VCaP (cell line): ENCODE data around the gene SRPK2.
A peak's percentile ranks its signal among the peaks of the same experiment; 100 is the strongest.
"Not testable (repeated sequence)": the region's sequence is repeated elsewhere in the genome, so short reads cannot be mapped to it uniquely, and the experiment has no call there.

Experiments used
- H3K27ac ChIP-seq: fragments of 450-650 bp; 2 replicates; pipeline ENCODE4 v1.5.1; 2017
- TF ChIP-seq, protein P1 (sequence below): fragments of 450-650 bp; conservative IDR thresholded peaks from 2 replicates; pipeline ENCODE4 v1.5.1; 2017; ENCODE audit warnings: mild to moderate bottlenecking, moderate library complexity

SRPK2 gene

GRCh38 chr7:105297985-105298384 is 90.7 kb downstream of the SRPK2 start:
- TF ChIP-seq, protein P1, sequence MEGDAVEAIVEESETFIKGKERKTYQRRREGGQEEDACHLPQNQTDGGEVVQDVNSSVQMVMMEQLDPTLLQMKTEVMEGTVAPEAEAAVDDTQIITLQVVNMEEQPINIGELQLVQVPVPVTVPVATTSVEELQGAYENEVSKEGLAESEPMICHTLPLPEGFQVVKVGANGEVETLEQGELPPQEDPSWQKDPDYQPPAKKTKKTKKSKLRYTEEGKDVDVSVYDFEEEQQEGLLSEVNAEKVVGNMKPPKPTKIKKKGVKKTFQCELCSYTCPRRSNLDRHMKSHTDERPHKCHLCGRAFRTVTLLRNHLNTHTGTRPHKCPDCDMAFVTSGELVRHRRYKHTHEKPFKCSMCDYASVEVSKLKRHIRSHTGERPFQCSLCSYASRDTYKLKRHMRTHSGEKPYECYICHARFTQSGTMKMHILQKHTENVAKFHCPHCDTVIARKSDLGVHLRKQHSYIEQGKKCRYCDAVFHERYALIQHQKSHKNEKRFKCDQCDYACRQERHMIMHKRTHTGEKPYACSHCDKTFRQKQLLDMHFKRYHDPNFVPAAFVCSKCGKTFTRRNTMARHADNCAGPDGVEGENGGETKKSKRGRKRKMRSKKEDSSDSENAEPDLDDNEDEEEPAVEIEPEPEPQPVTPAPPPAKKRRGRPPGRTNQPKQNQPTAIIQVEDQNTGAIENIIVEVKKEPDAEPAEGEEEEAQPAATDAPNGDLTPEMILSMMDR = no peak
- peak overlapping the region; percentile 41; the same call in 1 of the 2 replicates for H3K27ac ChIP-seq

DNA sequence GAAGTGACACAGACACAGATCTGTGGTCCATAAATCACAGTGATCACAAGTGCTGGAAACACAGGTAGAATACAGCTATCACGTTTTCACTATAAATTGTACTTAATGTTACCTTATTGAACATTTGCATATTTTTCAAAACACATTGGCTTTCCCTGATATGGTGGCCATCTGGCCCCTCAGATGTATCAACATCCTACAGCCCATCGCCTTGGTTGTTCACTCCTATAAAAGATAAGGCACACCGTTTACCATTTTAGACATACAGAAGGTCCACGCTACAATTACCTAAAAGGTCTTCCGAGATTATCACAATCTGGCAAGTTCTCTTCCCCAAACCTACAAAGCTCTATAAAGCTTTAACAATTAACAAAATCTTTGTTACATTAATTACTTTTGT is 91.4 kb downstream of the SRPK2 start:
- TF ChIP-seq, protein P1 = no peak
- peak overlapping the region; percentile 41; the same call in 1 of the 2 replicates for H3K27ac ChIP-seq

GRCh38 chr7:105296491-105296890 is 92.2 kb downstream of the SRPK2 start:
- no peak overlapping the region for H3K27ac ChIP-seq
- TF ChIP-seq, protein P1 = no peak

DNA sequence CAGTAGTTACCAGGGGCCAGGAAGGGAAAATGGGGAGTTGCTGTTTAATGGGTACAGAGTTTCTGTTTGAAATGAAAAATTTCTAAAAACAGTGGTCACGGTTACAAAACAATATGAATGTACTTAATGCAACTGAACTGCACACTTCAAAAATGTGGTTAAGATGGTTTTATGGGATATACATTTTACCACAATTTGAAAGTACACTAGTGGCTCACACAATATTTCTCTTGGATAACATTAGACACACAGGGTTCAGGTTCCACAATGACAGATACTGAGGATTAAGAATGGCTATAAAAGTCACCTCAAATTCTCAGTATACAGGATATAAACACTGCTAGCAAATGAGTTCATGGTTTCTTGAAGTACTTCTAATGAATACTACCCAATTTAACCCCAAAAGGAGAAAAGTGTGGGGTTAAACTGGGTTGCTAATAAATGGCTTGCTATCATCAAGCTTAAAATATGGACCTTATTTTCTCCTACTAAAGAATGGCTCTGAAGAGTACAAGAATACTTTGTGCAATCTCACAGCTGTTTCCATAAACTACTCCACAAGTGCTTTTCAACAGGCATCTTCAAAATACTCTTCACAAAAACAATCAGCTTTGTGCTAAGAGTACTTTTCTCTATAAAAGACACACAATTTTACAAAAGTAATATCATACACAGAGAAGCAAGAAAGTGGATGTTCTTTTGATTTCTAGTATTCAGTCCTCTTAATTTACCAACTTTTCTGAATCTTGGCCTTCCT is 92.9 kb downstream of the SRPK2 start:
- H3K27ac ChIP-seq = no peak overlapping the region
- TF ChIP-seq, protein P1 = no peak

- H3K27ac ChIP-seq = not testable (repeated sequence)
Observed at GRCh38 chr7:105294482-105294881, 94.2 kb downstream of the SRPK2 start.

- TF ChIP-seq, protein P1 = no peak
Observed at GRCh38 chr7:105289704-105290103, 99.0 kb downstream of the SRPK2 start.

GRCh38 chr7:105286441-105286840 is 102.3 kb downstream of the SRPK2 start:
- no peak overlapping the region for H3K27ac ChIP-seq
- TF ChIP-seq, protein P1 = no peak

More at GRCh38 chr7:105289704-105290103, 99.0 kb downstream of the SRPK2 start:
- no peak overlapping the region for H3K27ac ChIP-seq
